HL-60 (cell line): ENCODE measurements around the gene NFIC.

Source experiments
- DNase-seq, 2 experiments: peaks; one replicate each; pipeline ENCODE4 v3.0.0-alpha.2; 2010 to 2020; ENCODE audit warnings: low read depth in 1 of 2, low spot score in 1 of 2
- H3K27ac ChIP-seq: fragments of 250-450 bp; sonication (Bioruptor Pico); replicated peaks from 2 replicates; pipeline ENCODE4 v1.5.1; 2020; ENCODE audit warnings: mild to moderate bottlenecking, moderate library complexity
- H3K27me3 ChIP-seq: fragments of 250-450 bp; sonication (Bioruptor Pico); 2 replicates; pipeline ENCODE4 v1.5.1; 2021; ENCODE audit warnings: mild to moderate bottlenecking, moderate library complexity; ENCODE audit not compliant: insufficient read depth, poor library complexity, severe bottlenecking
- H3K4me3 ChIP-seq: replicated peaks from 2 replicates; pipeline ENCODE4 v1.5.1; 2011; ENCODE audit warnings: mild to moderate bottlenecking, control low read depth, low read length; ENCODE audit not compliant: insufficient read depth
- GABPA ChIP-seq: IDR thresholded peaks from 2 replicates; pipeline ENCODE4 v1.6.1; 2012; ENCODE audit warnings: low read depth
- POLR2AphosphoS5 ChIP-seq: IDR thresholded peaks from 2 replicates; pipeline ENCODE4 v1.6.1; 2012; ENCODE audit warnings: low read depth
- REST ChIP-seq: IDR thresholded peaks from 2 replicates; pipeline ENCODE4 v1.6.1; 2012; ENCODE audit warnings: low read depth; ENCODE audit not compliant: insufficient replicate concordance
- SPI1 ChIP-seq: IDR thresholded peaks from 2 replicates; pipeline ENCODE4 v1.6.1; 2012; ENCODE audit warnings: low read depth, mild to moderate bottlenecking, borderline replicate concordance
- TF ChIP-seq, protein P1 (sequence below): IDR thresholded peaks from one replicate; pipeline ENCODE4 v1.5.1; 2011; ENCODE audit warnings: low read length, control low read depth, inconsistent platforms; ENCODE audit not compliant: insufficient read depth

NFIC gene

GRCh38 chr19:3382460-3383100, 16.2 kb downstream of the NFIC start:
- DNase-seq: no peak
- TF ChIP-seq SPI1: no peak
- TF ChIP-seq REST: no peak
- no peak for TF ChIP-seq POLR2AphosphoS5
- TF ChIP-seq, protein P1, sequence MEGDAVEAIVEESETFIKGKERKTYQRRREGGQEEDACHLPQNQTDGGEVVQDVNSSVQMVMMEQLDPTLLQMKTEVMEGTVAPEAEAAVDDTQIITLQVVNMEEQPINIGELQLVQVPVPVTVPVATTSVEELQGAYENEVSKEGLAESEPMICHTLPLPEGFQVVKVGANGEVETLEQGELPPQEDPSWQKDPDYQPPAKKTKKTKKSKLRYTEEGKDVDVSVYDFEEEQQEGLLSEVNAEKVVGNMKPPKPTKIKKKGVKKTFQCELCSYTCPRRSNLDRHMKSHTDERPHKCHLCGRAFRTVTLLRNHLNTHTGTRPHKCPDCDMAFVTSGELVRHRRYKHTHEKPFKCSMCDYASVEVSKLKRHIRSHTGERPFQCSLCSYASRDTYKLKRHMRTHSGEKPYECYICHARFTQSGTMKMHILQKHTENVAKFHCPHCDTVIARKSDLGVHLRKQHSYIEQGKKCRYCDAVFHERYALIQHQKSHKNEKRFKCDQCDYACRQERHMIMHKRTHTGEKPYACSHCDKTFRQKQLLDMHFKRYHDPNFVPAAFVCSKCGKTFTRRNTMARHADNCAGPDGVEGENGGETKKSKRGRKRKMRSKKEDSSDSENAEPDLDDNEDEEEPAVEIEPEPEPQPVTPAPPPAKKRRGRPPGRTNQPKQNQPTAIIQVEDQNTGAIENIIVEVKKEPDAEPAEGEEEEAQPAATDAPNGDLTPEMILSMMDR: no peak
- no peak for TF ChIP-seq GABPA
- no peak overlapping the region for H3K4me3 ChIP-seq
- no peaks in the 10 kb centered on the region for H3K27me3 ChIP-seq
- H3K27ac ChIP-seq: no peak overlapping the region

- no peaks in the 10 kb centered on the region for H3K27me3 ChIP-seq
- no peak overlapping the region for H3K4me3 ChIP-seq
- no peak for TF ChIP-seq SPI1
- TF ChIP-seq REST: no peak
- TF ChIP-seq, protein P1: no peak
- no peak for TF ChIP-seq GABPA
- TF ChIP-seq POLR2AphosphoS5: no peak
- H3K27ac ChIP-seq: no peak overlapping the region
- DNase-seq: no peak
Measured at GRCh38 chr19:3383121-3383722, 16.8 kb downstream of the NFIC start.

DNA sequence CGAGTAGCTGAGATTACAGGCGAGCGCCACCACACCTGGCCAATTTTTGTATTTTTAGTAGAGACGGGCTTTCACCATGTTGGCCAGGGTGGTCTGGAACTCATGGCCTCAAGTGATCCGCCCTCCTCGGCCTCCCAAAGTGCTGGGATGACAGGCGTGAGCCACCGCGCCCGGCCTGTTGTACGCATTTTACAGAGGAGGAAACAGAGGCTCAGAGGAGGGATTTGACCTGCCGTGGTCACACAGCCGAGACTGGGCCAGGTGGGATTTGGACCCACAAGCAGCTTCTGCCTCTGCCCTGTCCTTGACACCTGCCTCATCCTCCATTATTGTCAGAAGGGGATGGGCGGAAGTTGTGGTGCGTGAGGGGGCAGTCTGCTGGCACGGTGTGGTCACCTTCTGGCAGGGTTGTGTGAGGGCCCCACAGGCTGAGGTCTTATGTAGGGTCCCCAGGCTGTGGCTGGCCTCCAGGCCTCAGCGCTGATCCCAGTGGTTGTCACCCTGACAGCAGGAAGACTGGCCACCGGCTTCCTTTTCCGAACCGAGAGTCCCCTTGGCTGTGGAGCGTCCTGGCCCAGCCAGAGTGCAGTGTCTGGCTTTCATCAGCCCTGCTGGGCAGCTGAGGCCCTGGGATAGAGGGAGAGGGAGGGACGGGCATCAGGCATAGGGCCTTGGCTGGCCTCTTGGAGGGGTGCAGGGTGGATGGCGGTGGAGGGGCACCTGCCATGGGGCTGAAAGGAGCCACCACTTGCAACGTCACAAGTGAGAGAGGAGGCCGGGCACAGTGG, 20.3 kb downstream of the NFIC start:
- TF ChIP-seq, protein P1: no peak
- TF ChIP-seq REST (no peak), GABPA (no peak), SPI1 (no peak), POLR2AphosphoS5 (no peak)
- Histone ChIP-seq H3K27me3 (no peaks in the 10 kb centered on the region), H3K4me3 (no peak overlapping the region), H3K27ac (no peak overlapping the region; the same call in 1 of the 2 replicates)
- no peak for DNase-seq
